GM12878 (cell line): Measurements from ENCODE around the gene VSTM1. TPM values are rescaled to one million over a fixed set of nuclear protein-coding genes. Genes with fewer than 3 reads are reported as not detected.

Experiments
- ATAC-seq: fragments of 200-7000 bp; cut with Tn5 transposase; 3 replicates; pipeline ENCODE4 v1.9.1; 2020; ENCODE audit warnings: mild to moderate bottlenecking, moderate library complexity
- BruUV-seq: library from RNA; stranded (reverse); fragments of 400-500 nt; replicated peaks from 2 replicates; lab custom pipeline; 2021; lab: Mats Ljungman, UMichigan
- CTCF ChIA-PET: fragments of 300-600 bp; sonication (Branson Sonifier 250); formaldehyde crosslinking; extraction: SDS; loops from one replicate; lab custom pipeline; 2021; ENCODE audit warnings: inconsistent platforms; lab: Yijun Ruan, JAX
- POLR2A ChIA-PET: fragments of 350-600 bp; formaldehyde crosslinking; extraction: SDS; loops from one replicate; lab custom pipeline; 2021; ENCODE audit warnings: inconsistent platforms; lab: Charles Lee
- RAD21 ChIA-PET: fragments of 300-600 bp; sonication (Branson Sonifier 250); formaldehyde crosslinking; loops from one replicate; lab custom pipeline; 2023; ENCODE audit warnings: antibody characterized with exemption; ENCODE audit not compliant: unreplicated experiment; lab: Charles Lee
- SMC1A ChIA-PET: fragments of 300-600 bp; sonication (Branson Sonifier 250); formaldehyde crosslinking; loops from one replicate; lab custom pipeline; 2023; ENCODE audit not compliant: unreplicated experiment, uncharacterized antibody; lab: Charles Lee
- DNase-seq: peaks from one replicate; pipeline ENCODE4 v3.0.0-alpha.2; 2011; ENCODE audit warnings: low read depth, low spot score
- FAIRE-seq: peaks from 3 replicates; lab custom pipeline; 2011; peaks lifted over from hg19 to GRCh38; lab: Jason Lieb, UNC
- H2AFZ ChIP-seq: 2 replicates; pipeline ENCODE4 v1.6.0; 2011; ENCODE audit warnings: low read depth, low read length, control low read depth; ENCODE audit not compliant: control insufficient read depth
- H3K27ac ChIP-seq: 2 replicates; pipeline ENCODE4 v1.5.1; 2011; ENCODE audit warnings: control low read depth; ENCODE audit not compliant: control insufficient read depth, insufficient read depth
- H3K27me3 ChIP-seq, 2 experiments: replicated peaks in 1 of 2; 2 replicates each; pipeline versions ENCODE4 v1.6.0 to v1.6.1; 2011; ENCODE audit warnings: low read length in 1 of 2; ENCODE audit not compliant: control insufficient read depth in 2 of 2, insufficient read depth in 2 of 2
- H3K36me3 ChIP-seq, 2 experiments: 2 replicates each; pipeline ENCODE4 v1.5.1; 2011; ENCODE audit warnings: low read length in 1 of 2; ENCODE audit not compliant: control insufficient read depth in 2 of 2, insufficient read depth in 2 of 2
- H3K4me1 ChIP-seq: 2 replicates; pipeline ENCODE4 v1.6.1; 2011; ENCODE audit warnings: mild to moderate bottlenecking, low read length, moderate library complexity, mixed read lengths; ENCODE audit not compliant: control insufficient read depth, insufficient read depth
- H3K4me2 ChIP-seq: 2 replicates; pipeline ENCODE4 v1.6.0; 2011; ENCODE audit warnings: control low read depth; ENCODE audit not compliant: control insufficient read depth, insufficient read depth
- H3K4me3 ChIP-seq: fragments of 200-600 bp; sonication (generic); 2 replicates; pipeline ENCODE4 v1.5.1; 2016
- H3K79me2 ChIP-seq: 2 replicates; pipeline ENCODE4 v1.6.0; 2011; ENCODE audit warnings: low read length; ENCODE audit not compliant: control insufficient read depth, insufficient read depth
- H3K9ac ChIP-seq: 2 replicates; pipeline ENCODE4 v1.8.0; 2011; ENCODE audit warnings: low read length, control low read depth, mixed read lengths; ENCODE audit not compliant: control insufficient read depth, insufficient read depth
- H3K9me3 ChIP-seq: replicated peaks from 3 replicates; pipeline ENCODE4 v1.5.1; 2011; ENCODE audit warnings: mild to moderate bottlenecking, low read length; ENCODE audit not compliant: control insufficient read depth, insufficient read depth
- H4K20me1 ChIP-seq: 2 replicates; pipeline ENCODE4 v1.6.0; 2011; ENCODE audit not compliant: control insufficient read depth, insufficient read depth
- BACH1 ChIP-seq: fragments of 450-650 bp; IDR thresholded peaks from 2 replicates; pipeline ENCODE4 v1.6.1; 2017; ENCODE audit warnings: mild to moderate bottlenecking, borderline replicate concordance
- E4F1 ChIP-seq: fragments of 450-650 bp; IDR thresholded peaks from 2 replicates; pipeline ENCODE4 v1.6.1; 2018; ENCODE audit warnings: borderline replicate concordance, mild to moderate bottlenecking; ENCODE audit not compliant: partially characterized antibody
- HCFC1 ChIP-seq: fragments of 150-350 bp; IDR thresholded peaks from 2 replicates; pipeline ENCODE4 v1.6.1; 2014; ENCODE audit warnings: low read length
- IRF5 ChIP-seq: fragments of 450-650 bp; IDR thresholded peaks from 2 replicates; pipeline ENCODE4 v1.6.1; 2017; ENCODE audit warnings: borderline replicate concordance
- KLF5 ChIP-seq: fragments of 450-650 bp; IDR thresholded peaks from 2 replicates; pipeline ENCODE4 v1.6.1; 2014; ENCODE audit warnings: mild to moderate bottlenecking; ENCODE audit not compliant: partially characterized antibody
- MLLT1 ChIP-seq: fragments of 450-650 bp; IDR thresholded peaks from 2 replicates; pipeline ENCODE4 v1.6.1; 2016; ENCODE audit warnings: mild to moderate bottlenecking
- PAX5 ChIP-seq: IDR thresholded peaks from 2 replicates; pipeline ENCODE4 v1.6.1; 2011; ENCODE audit warnings: low read depth, low read length, borderline replicate concordance
- SMARCA5 ChIP-seq: fragments of 450-650 bp; IDR thresholded peaks from 2 replicates; pipeline ENCODE4 v1.6.1; 2017; ENCODE audit warnings: mild to moderate bottlenecking
- TAF1 ChIP-seq: IDR thresholded peaks from 2 replicates; pipeline ENCODE4 v1.6.1; 2011; ENCODE audit warnings: mild to moderate bottlenecking, low read depth, low read length, borderline replicate concordance
- WGBS: methylation state at CpG from one replicate; pipeline ENCODE4 v1.1.6; 2016; ENCODE audit warnings: low lambda C conversion rate; ENCODE audit not compliant: insufficient replicate concordance, insufficient coverage; ENCODE audit errors: missing lambda C conversion rate; 5-methylcytosine and 5-hydroxymethylcytosine counted together
- in situ Hi-C: fragments of 300-500 bp; cut with MboI; formaldehyde crosslinking; loops from 9 replicates; pipeline ENCODE4 v1.14.3; 2018; ENCODE audit warnings: mixed read lengths
- intact Hi-C: fragments of 100-400 bp; cut with micrococcal nuclease; formaldehyde crosslinking; loops from one replicate; pipeline ENCODE4 v1.14.2; 2022; ENCODE audit not compliant: unreplicated experiment
- polyA plus RNA-seq, 11 experiments: library from polyadenylated mRNA; depleted of rRNA in 4 of 11; unstranded in 6 of 11; stranded (reverse) in 5 of 11; fragments of >200 nt; fragmentation: Nextera tagmentation in 4 of 11; fragmentation: Illumina TruSeq in 1 of 11; extraction: Ambion mirVana in 4 of 11; extraction: Trizol in 1 of 11; gene quantifications; 1 replicate in 1 of 11; 2 replicates in 10 of 11; pipeline versions ENCODE4 v1.2.1 to v1.2.3, GENCODE V29; 2011 to 2016; ENCODE audit warnings: inconsistent platforms in 2 of 11, missing spikeins in 2 of 11, low read depth in 1 of 11
- total RNA-seq, 4 experiments: library from RNA; depleted of rRNA in 3 of 4; stranded (reverse); fragments of >200 nt in 3 of 4; fragmentation: Illumina TruSeq in 1 of 4; extraction: Trizol in 1 of 4; gene quantifications; 2 replicates each; pipeline versions ENCODE4 v1.2.1 to v1.2.3, GENCODE V29; 2013 to 2021

The VSTM1 gene
- total and polyA plus RNA-seq, 10 of the 15 experiments (the other 5 are each of a cell fraction or from before 2014, with no cell fraction given): not detected

GRCh38 chr19:54042989-54043388 is 20.7 kb downstream of the VSTM1 start (continued):
- no peak for TF ChIP-seq E4F1
- no peak for TF ChIP-seq SMARCA5

GRCh38 chr19:54041969-54042606 is 21.6 kb downstream of the VSTM1 start:
- intact Hi-C loops (no loop called here), in situ Hi-C loops (no loop called here)
- ChIA-PET SMC1A (no interaction called here), CTCF (interaction anchor here (1.2 kb wide), 1 partner anchor 249 kb away, joined by 3 read pairs; no protein-coding TSS in a partner anchor), RAD21 (no interaction called here), POLR2A (no interaction called here)
- BruUV-seq: no TSS peak
- no peaks in the 10 kb centered on the region for H3K36me3 ChIP-seq
- no peaks in the 10 kb centered on the region for H3K27me3 ChIP-seq
- DNase-seq (no peak), FAIRE-seq (no peak), ATAC-seq (no peak)
- H3K79me2 ChIP-seq: no peaks in the 10 kb centered on the region
- 27% methylated on average over 9 of the region's 9 CpGs for WGBS
- H3K4me3 ChIP-seq: no peak overlapping the region
- H4K20me1 ChIP-seq: no peaks in the 10 kb centered on the region
- no peak overlapping the region for H3K4me2 ChIP-seq
- no peaks in the 10 kb centered on the region for H3K4me1 ChIP-seq
- no peak overlapping the region for H2AFZ ChIP-seq
- TF ChIP-seq MLLT1 (no peak), PAX5 (no peak), KLF5 (no peak), BACH1 (no peak), TAF1 (no peak), IRF5 (no peak), HCFC1 (no peak)
- no peaks in the 10 kb centered on the region; the same call in 2 of the 3 replicates for H3K9me3 ChIP-seq
- no peak overlapping the region for H3K9ac ChIP-seq
- no peak overlapping the region for H3K27ac ChIP-seq
